HTR-8/SVneo (cell line): Measurements from ENCODE around the gene AQP12B.

Experiments used
- DNase-seq: peaks from one replicate; pipeline ENCODE4 v3.0.0; 2011; ENCODE audit warnings: low spot score, mixed read lengths; ENCODE audit not compliant: insufficient read length
- FAIRE-seq: peaks from 2 replicates; lab custom pipeline; 2011; peaks lifted over from hg19 to GRCh38; lab: Jason Lieb, UNC

Gene AQP12B

DNA sequence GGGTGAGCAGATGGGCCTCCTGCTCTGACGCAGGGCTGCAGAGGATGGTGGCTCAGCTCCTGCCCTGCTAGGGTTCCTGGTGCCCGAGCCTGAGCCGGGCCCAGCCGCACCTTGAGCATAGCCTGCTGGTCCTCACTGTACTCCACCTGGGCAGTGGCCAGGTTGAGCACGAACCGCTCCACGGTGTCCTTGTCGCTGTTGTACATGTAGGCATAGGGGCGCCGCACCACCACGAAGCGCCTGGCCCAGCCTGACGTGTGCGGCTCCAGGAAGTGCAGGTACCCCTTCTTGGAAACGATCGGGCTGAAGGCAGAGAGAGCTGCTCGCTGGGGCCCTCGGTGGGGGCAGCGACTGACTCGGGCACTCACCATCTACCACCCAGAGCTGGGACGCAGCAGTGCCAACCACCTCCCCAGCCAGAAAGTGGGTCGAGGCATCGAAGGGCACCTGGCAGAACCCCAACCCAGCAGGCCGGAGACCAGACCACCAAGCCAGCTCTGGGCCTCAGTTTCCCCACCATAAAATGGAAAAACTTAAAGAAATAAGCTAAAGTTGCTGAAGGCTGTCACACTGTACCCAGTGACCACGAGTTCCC, 36.3 kb upstream of the AQP12B start:
- no peak for FAIRE-seq
- DNase-seq = no peak

DNA sequence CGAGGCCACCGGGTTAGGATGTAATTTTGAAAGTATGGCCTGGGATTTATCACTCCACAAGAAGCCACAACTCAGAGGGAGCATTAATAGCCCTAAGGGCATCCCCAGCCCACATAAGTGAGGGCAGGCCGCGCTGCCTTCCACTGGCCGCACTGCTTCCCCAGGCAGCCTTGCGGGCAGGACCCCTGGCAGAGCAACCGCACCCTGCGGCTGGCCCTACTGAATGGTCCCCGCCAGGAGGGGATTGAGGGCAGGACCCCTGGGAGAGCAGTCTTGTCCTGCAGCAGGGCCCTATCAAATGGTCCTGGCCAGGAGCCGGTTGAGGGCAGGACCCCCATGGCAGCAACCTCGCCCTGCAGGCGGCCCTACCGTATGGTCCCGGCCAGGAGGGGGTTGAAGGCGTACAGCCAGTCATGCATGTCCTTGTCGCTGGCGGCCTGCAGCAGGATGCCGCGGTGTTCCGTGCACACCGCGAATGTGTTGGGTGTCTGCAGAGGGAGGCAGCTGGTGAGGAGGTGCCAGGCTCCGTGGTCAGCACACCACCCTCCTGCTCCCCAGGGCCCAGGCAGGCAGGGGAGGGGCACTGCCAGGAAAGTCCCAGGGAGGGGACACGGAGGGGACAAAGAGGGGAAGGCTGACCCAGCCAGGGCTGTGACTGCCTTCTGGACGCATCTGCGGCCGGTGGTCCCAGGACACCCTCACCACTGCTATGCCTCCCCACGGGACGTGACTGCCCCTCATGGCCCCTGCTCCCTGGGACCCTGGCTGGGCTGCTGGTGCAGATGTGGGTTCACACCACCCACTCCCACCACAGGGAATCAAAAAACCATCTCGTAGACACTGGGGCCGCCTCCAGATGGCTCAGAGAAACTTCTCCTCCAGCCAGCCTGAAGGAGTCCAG, 35.2 kb upstream of the AQP12B start:
- FAIRE-seq = no peak

DNA sequence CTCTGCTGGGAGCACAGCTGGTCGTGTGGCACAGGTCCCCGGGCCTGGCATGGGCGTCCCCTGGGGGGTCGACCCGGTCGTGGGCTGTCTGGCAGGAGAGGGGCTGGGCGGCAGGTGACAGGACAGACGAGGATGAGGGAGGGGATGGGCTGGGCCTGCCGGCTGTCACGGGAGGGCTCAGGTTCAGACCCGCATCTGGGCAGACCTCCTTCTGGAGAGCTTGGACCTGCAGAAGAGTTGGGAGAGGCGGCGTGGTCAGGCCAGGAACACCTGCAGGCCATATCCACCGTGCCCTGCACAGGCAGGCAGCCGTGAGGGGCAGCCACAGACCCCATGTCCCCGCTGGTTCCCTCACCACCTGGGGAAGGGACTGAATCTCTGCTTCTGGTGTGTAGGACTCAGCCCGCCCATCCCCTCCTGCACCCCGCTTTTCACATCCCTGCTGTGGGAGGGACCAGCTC, 34.5 kb upstream of the AQP12B start:
- no peak for DNase-seq
- no peak for FAIRE-seq

More for the DNA sequence above, 35.2 kb upstream of the AQP12B start:
- DNase-seq = no peak

DNA sequence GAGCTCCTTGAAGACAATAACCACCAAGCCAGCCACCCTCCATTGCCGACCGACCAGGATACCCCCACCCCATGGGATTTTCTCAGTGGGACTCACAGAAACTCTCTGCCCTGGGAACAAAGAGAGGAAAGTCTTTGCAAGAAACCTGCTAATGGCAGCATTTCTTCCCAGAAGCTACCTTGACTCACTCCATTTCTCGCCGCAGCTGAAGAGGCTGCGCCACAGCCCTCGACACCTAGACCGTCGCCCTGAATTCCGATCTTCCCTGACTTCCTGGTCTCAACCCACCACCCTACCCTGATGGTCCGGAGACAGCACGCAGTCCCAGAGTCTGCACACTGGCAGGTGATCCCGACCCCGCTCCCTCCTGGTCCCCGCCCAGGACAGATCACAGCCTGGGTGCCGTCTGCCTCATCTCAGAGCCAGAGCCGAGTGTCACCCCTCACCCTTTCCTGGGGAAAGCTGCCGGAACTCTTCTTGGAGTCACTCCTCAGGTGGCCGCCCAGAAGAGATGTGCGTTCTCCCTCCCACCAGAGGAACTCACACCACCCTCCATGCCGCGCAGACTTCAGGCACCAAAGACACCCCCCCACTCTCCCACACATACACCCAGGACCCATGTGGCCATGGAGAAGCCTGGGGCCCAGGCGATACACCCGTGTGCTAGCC, 33.6 kb upstream of the AQP12B start:
- no peak for DNase-seq
- FAIRE-seq = no peak

DNA sequence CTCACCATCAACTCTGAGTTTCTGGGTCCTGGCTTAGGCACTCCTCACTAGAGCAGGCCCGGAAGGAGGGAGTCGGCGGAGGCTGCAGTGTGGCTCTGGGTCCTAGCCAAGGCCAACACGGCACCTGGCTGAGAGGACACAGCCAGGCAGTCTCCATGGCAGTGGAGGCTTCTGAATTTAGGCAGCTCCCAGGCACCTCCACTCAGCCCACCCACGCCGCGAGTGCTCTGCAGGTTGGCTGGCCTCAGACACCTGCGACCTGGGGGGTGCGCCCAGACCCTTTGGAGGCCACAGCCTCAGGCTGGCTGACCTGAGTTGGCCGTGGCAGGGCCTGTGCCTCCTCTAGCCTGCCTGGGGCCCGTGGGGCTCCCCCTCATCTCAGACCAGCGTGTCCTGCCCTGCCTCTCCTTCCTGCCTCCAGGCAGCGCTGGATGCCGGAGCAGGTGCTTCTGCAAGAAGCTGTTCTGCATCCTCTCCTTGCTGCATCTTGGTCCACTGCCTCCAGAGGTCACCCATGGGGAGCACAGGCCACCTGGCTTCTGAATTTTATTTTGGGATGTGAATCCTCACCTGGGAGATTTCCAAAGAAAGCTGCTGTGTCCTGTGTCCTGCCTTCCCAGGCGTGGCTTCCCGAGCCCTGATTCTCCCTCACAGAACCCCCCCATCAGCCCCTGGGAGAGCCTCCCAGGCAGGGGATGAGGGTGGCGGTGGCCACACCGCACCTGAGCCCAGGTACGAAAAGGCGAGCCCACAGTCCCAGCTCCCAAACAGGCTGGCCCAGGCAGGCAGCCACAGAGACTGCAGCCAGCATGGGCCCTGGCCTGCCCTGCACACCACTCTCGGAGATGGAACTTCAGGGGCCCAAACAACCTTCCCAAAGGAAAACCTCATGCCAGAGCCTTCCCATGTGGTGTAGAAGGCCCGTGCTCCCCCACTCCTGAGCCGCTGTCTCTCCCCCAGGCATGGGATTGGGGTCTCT, 32.4 kb upstream of the AQP12B start:
- FAIRE-seq = no peak
- no peak for DNase-seq

DNA sequence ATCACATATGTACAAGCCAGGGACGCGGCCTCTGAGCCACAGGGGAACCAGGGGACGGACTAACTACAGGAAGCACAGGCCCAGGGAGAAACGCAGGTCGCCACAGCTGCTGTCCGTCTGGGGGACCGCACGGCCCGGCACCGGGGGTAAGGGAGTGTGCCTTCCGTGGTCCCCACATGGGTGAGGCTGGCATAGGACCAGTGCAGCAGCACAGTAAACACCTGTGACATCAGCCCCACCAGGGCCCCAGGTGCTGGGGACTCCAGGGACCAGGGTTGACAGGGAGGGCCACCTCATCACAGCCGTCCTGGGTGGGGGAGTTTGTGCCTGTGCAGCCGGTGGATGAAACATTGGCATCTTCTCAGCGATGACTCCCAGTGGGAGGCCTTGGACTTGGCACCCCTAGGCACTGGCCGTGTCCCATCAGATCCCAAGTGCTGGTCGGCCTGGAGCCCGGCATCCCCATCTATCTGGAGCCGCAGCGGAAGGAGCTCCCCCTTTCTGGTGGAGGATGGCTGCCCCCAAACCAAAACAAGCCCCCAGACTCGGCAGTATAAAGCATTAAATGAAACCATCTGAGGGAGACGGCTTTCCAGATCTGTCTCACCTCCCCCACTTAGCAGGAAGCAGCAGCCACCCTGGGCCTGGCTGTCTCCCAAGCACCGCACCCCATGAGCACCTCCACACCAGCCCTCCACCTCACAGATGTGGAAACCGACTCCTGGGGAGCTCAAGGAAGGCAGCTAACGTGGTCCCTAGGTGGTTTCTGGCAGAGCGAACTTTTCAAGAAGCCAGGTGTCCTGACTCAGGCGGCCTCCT, 31.5 kb upstream of the AQP12B start:
- no peak for FAIRE-seq
- no peak for DNase-seq

DNA sequence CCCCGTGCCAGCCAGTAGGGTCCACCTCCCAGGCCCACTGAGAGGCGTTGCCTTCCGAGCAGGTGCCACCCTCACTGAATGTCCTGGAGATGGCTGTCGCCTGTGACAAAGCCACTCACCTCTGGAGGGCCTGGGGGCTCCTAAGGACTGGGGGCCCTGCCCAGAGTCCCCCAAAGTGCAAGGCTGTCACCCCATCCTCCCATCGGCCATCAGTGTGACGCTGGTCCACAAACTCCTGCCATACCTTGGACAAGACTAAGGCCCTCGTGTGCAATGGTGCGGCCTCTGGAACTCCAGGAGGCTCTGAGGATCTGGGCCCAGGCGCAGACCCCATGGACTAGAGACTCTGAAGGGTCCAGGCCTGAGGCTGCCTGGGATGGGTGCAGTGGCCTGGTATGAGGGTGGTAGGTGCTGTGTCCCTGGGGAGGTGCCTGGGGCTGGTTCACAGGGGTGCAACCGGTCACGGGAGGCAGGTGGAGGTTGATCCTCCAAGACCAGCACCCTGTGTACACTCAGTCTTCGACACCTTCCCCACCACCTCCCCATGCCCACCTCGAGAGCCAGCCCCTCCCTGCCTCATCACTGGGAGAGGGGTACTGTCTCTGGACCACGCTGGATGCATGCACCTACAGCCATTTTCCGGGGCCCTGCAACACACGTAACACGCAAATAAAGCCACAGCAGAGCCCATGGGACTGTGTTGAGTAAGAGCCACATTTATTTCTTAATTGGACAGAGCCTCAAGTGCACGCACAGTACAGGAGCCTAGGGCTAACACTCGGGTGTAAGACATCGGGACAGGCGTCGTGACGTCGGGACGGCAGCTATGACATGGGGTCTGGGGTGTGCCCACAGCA, 30.6 kb upstream of the AQP12B start:
- FAIRE-seq (no peak), DNase-seq (no peak)

DNA sequence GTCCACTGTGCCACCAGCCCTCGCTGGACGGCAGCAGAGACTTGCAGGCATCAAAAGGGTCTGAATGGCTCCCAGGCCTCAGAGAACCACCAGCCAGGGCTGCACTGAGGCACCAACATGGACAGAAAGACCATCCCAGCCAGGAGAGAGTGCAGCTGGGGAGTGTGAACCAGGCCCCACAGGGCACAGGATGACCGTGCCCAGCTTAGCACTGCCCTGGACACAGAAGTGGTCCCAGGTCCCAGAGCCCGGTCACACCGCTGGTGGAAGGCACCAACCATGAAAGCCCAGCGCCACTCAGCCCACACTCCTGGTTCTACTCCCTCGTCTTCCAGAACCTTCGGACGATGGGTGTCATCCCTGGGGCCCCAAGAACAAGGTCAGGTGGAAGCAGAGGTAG, 29.4 kb upstream of the AQP12B start:
- DNase-seq (no peak), FAIRE-seq (no peak)

DNA sequence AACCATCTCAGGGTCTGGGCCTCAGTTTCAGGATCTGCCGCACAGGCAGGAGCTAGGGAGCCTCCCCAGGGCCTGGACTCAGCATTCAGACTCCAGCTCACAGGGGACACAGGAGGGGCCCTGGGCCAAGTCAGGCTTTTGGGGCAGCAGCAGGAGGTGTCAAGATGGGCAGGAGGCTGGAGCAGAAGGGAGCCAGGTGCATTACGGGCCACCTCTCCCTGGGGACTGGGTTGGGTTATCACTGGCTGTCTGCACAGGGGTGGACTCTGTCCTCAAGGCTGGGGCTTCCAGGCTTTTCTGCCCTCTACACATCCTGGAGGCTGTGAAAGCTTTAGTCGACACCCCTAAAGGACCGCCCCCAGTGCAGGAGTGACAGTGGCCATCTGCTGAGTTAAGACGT, 29.0 kb upstream of the AQP12B start:
- DNase-seq (no peak), FAIRE-seq (no peak)

DNA sequence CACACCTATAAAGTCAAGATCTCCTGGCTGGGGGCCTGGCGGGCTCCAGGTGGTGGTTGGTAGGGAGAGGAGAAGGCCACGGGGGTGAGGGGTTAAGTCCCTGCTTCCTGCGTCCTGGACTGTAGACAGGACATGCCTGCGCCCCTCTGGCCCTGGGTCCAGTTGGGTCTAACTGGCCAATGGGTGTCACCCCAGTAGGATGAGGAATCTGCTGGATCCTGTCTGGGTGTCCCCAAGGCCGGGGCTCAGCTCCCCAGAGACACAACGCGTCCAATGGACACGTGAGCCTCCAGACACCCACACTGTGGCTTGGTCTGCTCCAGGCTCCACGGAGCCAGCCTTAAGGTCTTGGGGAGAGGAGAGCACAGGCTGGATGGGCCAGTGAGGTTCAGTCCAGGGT, 28.6 kb upstream of the AQP12B start:
- FAIRE-seq (no peak), DNase-seq (no peak)

DNA sequence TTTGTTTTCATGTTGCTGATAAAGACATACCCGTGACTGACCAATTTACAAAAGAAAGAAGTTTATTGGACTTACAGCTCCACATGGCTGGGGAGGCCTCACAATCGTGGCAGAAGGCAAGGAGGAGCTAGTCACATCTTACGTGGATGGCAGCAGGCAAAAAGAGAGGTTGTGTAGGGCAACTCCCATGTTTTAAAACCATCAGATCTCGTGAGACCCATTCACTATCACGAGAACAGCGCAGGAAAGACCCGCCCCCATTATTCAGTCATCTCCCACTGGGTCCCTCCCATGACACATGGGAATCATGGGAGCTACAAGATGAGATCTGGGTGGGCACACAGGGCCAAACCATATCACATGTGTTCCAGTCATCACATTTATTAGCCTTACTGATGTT, 25.8 kb upstream of the AQP12B start:
- FAIRE-seq (no peak), DNase-seq (no peak)

DNA sequence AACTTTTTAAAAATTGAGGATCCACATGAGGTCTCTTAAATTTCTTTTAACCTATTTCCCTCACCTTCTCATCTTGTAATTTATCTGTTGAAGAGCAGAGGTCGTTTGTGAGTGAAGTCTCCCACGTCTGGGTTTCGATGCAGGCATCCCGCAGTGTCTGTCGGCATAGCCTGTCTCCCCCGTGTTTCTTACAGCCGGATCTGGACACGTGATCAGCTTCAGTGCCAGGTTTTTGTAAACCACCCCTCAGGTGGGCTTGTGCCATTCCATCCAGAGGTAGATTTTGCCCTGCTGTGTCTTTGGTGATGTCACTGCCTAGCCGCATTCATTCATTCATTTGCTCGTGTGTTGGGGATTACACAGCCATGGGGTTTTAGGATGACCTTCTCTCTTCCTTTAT, 25.1 kb upstream of the AQP12B start:
- DNase-seq (no peak), FAIRE-seq (no peak)

DNA sequence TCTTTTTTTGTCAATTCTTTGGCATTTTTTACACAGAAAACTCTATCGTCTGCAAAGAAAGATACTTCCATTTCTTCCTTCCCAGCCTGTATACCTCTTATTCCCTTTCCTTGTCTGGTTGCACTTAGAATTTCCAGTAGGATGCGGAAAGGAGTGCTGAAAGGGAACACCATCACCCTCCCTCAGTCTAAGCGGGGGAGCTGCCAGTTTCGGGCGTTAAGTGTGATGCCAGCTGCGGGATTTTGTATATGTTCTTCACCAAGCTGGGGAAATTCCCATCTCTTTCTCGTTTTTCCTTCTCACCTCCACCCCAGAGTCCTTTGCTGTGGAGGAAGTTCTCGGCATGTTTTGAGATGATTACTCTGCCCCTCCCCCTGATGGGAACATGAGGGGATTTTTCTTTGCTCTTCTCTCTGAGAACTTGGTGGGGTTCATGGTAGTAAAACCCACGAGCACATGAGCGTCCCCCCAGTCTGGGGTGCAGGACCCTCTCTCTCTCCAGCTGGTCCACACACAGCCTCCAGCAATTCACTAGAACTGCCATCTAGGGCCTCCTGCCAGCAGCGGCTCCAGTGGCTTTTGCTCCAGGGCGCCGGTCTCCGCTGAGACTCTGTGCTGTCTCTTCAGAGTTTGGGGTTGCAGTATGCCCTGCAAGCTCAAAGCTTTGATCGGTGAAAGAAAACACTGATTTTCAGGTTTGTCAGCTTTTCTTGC, 24.5 kb upstream of the AQP12B start:
- DNase-seq = no peak
- no peak for FAIRE-seq

DNA sequence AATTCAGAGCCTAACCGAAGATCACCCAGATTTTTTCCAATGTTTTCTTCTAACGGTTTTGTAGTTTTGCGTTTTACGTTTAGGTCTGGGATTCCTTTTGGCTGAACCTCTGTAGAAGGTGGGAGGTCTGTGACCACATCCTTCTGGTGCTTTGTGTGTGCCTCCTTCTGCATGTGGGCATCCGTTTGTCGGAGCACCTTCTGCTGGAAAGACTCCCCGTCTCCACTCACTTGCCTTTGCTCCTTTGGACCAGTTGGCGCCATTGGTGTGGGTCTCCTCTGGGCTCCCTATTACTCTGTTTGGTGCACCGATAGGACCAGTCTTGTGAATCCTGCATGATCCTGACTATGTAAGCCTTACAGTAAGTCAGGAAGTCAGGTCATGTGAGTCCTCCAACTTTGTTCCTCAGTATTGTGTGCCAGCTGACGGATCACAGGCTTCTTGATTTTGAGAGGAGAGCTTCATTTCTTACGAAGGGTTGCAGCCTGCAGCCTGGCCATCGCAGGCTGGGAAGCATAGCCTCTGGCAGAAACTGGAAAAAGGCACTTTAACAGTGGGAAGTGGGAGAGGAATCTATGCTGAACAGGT, 22.6 kb upstream of the AQP12B start:
- no peak for DNase-seq
- FAIRE-seq = no peak

DNA sequence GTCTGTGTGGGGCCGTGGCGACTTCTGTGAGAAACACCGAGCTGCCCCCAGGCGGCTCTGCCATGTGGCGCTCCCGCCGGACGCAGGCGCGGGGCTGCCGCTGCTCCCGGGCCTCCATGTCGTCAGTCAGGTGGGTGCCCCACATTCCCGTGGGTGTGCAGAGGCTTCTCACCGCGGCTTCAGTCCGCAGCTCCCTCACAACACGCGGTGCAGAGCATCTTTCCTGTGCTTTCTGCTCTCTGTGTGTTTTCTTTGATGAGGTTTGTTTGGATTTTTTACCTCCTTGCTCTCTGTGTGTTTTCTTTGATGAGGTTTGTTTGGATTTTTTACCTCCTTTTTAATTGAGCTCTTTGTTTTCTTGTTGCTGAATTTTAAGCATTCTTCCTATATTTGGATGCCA, 22.0 kb upstream of the AQP12B start:
- DNase-seq (no peak), FAIRE-seq (no peak)

DNA sequence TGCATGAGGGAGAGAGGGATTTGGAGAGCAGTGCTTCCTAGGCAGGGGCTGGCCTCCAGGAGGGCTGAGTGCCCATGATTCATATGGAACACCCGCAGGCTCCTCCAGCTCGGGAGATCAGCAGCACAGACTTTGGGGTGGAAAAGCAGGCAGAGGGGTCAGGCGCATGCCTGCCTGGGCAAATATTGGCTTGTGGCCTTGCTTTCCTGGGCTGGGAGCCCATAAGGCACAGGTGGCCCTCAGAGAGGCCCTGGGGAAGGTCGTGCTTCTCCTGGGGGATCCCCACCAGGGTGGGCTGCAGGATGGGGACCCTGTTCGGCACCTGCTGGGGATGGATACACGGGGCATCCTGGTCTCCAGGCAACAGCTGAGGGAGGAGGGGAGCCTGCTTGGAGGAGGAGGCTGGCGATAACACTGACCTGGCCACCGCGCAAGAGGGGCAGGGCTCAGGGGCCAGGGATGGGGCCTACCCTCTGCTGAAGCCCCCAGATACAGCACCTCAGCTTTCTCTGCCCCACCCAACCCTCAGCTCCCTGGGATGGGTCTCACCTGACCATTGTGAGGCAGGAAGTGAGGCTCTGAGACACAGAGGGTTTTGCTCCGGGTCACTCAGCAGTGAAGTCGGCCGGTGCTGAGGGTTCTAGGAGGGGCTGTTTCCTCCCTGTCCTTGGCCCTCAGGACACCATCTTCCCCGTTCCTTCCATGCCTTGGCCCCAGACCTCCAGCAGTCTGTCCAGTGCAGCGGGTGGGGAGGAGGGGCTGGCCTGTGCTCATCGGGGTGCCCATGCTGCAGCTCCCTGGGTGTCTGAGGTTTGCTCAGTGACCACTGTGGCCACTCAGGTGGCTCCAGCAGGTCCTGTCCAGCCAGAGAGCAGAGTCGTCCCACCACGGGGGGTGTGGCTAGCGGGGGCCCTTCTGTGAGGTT, 21.0 kb upstream of the AQP12B start:
- FAIRE-seq (no peak), DNase-seq (no peak)
